ENCODE data around the gene NCAM1.
A peak's percentile ranks its signal among the peaks of the same experiment; 100 is the strongest.

NCAM1 gene

DNA sequence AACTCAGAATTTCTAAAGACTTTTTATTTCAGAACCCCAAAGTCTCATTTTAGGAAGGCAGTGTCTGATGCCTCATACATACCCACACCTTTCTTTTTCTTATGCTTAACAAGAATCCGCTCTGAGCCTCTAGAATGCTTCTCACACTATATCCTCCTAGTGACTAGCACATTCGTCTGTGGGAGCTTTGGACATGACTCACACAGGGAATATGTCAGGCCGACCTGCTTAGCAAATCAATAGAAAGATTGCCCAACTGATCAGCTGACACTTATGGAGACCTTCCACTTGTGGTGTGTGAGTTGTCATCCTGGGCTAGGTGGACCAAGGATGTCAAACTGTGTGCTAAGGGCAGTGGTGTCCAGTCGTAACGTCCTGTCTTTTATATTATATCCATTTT lies 223.3 kb downstream of the NCAM1 start:
- Histone ChIP-seq H3K4me3 (ENCODE audit: low read length) (no peak overlapping the region), H3K79me2 (ENCODE audit: low read length) (no peaks in the 10 kb centered on the region), H4K20me1 (ENCODE audit: insufficient read depth, low read length) (no peaks in the 10 kb centered on the region), H3K4me2 (ENCODE audit: low read depth, low read length) (no peak overlapping the region), H3K27ac (ENCODE audit: low read length) (no peak overlapping the region), H2AFZ (ENCODE audit: low read length) (no peak overlapping the region), H3K9ac (ENCODE audit: low read length) (no peak overlapping the region), H3K4me1 (ENCODE audit: low read length) (peaks cover 64% of the 10 kb centered on the region), H3K9me2 (replicated peaks; ENCODE audit: insufficient read depth, low read length) (no peaks in the 10 kb centered on the region), H3F3A (ENCODE audit: insufficient read depth, low read length) (peaks cover 35% of the 10 kb centered on the region), H3K9me3 (replicated peaks; ENCODE audit: insufficient read depth, low read length) (no peaks in the 10 kb centered on the region), H3K27me3 (replicated peaks; ENCODE audit: insufficient read depth, low read length) (no peaks in the 10 kb centered on the region), H3K36me3 (replicated peaks; ENCODE audit: insufficient read depth, low read length) (no peaks in the 10 kb centered on the region)
- DNase-seq = no peak
- TF ChIP-seq EZH2phosphoT487 (IDR thresholded peaks at IDR 0.05; ENCODE audit: low read length) (no peak), EZH2 (optimal IDR thresholded peaks at IDR 0.05; ENCODE audit: low read depth, low read length) (no peak)
- TF ChIP-seq, protein P1, sequence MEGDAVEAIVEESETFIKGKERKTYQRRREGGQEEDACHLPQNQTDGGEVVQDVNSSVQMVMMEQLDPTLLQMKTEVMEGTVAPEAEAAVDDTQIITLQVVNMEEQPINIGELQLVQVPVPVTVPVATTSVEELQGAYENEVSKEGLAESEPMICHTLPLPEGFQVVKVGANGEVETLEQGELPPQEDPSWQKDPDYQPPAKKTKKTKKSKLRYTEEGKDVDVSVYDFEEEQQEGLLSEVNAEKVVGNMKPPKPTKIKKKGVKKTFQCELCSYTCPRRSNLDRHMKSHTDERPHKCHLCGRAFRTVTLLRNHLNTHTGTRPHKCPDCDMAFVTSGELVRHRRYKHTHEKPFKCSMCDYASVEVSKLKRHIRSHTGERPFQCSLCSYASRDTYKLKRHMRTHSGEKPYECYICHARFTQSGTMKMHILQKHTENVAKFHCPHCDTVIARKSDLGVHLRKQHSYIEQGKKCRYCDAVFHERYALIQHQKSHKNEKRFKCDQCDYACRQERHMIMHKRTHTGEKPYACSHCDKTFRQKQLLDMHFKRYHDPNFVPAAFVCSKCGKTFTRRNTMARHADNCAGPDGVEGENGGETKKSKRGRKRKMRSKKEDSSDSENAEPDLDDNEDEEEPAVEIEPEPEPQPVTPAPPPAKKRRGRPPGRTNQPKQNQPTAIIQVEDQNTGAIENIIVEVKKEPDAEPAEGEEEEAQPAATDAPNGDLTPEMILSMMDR (IDR thresholded peaks at IDR 0.05; ENCODE audit: low read length) = no peak

DNA sequence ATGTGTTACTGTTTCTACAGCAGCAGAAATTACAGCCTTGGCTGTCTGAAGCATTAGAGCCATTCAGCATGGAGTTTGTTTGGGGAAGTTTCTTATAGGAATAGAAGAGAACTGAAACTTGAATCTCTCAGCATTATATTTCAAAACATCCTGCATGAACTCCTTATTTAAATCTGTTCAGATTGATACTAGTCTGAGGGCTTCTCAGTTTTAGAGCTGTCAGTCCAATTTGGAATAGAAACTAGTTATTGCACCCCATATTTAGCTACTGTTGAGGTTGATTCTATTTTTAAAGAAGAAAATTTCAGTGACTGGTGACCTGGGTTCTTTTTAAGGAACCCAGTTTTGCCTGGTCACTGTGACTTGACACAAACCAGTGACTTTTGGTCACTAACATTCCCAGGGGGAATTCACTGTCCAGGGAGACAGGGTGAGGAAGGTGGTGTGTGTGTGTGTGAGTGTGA lies 227.2 kb downstream of the NCAM1 start:
- TF ChIP-seq, protein P1 (IDR thresholded peaks at IDR 0.05; ENCODE audit: low read length) = no peak
- TF ChIP-seq EZH2phosphoT487 (IDR thresholded peaks at IDR 0.05; ENCODE audit: low read length) = no peak
- TF ChIP-seq EZH2 (optimal IDR thresholded peaks at IDR 0.05; ENCODE audit: low read depth, low read length) = no peak
- Histone ChIP-seq H2AFZ (ENCODE audit: low read length) (peak overlapping the region; percentile 23; the same call in 1 of the 2 replicates), H3K36me3 (replicated peaks; ENCODE audit: insufficient read depth, low read length) (no peaks in the 10 kb centered on the region), H3K4me2 (ENCODE audit: low read depth, low read length) (peak overlapping the region; percentile 75), H3K4me1 (ENCODE audit: low read length) (peaks cover 48% of the 10 kb centered on the region), H3K9me3 (replicated peaks; ENCODE audit: insufficient read depth, low read length) (no peaks in the 10 kb centered on the region), H3K9ac (ENCODE audit: low read length) (peak overlapping the region; percentile 54), H3K27me3 (replicated peaks; ENCODE audit: insufficient read depth, low read length) (no peaks in the 10 kb centered on the region), H3F3A (ENCODE audit: insufficient read depth, low read length) (peaks cover 18% of the 10 kb centered on the region), H3K4me3 (ENCODE audit: low read length) (peak overlapping the region; percentile 36), H3K27ac (ENCODE audit: low read length) (peak overlapping the region; percentile 83), H3K79me2 (ENCODE audit: low read length) (no peaks in the 10 kb centered on the region), H4K20me1 (ENCODE audit: insufficient read depth, low read length) (no peaks in the 10 kb centered on the region), H3K9me2 (replicated peaks; ENCODE audit: insufficient read depth, low read length) (no peaks in the 10 kb centered on the region)
- DNase-seq = peak; percentile 80

DNA sequence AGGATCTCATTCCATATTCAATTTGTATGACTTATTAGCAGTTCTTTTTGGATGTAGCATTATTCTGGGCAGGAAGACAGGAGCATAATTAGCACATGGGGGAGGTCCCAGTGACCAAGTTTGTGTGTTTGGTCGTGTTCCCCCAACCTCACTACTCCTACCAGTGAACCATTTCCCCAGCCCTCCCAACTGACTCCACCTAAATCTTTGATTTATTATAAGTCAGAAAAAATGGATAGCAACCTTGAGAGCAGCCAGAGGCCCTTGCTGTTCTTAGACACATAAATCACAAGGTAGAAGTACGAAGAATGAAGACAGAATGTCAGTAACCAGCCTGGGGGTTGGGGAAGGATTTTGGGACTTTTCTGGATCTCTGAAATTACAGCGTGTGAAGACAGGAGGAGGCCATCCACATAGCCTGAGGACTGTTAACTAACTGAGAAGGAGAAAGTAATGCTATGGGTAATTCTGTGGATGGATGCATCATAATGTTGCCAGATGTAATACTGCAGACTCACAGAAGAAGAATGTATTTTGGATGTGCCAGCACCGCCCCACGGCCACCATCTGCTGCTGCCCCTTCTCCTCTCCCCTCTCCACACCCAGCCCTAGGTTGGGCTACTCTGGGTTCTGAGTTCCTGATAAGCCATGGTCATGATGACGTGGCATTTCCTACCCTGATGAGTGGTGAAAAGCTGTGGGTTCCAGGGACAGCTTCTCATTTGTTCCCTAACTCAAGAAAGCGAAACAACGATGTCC lies 228.9 kb downstream of the NCAM1 start:
- DNase-seq = no peak
- no peaks in the 10 kb centered on the region for H3K9me2 ChIP-seq (replicated peaks; ENCODE audit: insufficient read depth, low read length)

More for the DNA sequence above, 228.9 kb downstream of the NCAM1 start:
- no peak overlapping the region for H3K9ac ChIP-seq (ENCODE audit: low read length)
- no peak overlapping the region for H3K4me2 ChIP-seq (ENCODE audit: low read depth, low read length)
- no peaks in the 10 kb centered on the region for H3K9me3 ChIP-seq (replicated peaks; ENCODE audit: insufficient read depth, low read length)
- TF ChIP-seq EZH2 (optimal IDR thresholded peaks at IDR 0.05; ENCODE audit: low read depth, low read length) (no peak), EZH2phosphoT487 (IDR thresholded peaks at IDR 0.05; ENCODE audit: low read length) (no peak)
- TF ChIP-seq, protein P1 (IDR thresholded peaks at IDR 0.05; ENCODE audit: low read length) = no peak
- peaks cover 51% of the 10 kb centered on the region for H3K4me1 ChIP-seq (ENCODE audit: low read length)
- no peak overlapping the region for H3K27ac ChIP-seq (ENCODE audit: low read length)
- no peak overlapping the region for H3K4me3 ChIP-seq (ENCODE audit: low read length)
- H3K36me3 ChIP-seq (replicated peaks; ENCODE audit: insufficient read depth, low read length) = no peaks in the 10 kb centered on the region
- H3F3A ChIP-seq (ENCODE audit: insufficient read depth, low read length) = peaks cover 18% of the 10 kb centered on the region
- H4K20me1 ChIP-seq (ENCODE audit: insufficient read depth, low read length) = no peaks in the 10 kb centered on the region
- no peaks in the 10 kb centered on the region for H3K27me3 ChIP-seq (replicated peaks; ENCODE audit: insufficient read depth, low read length)
- H2AFZ ChIP-seq (ENCODE audit: low read length) = no peak overlapping the region; the same call in 1 of the 2 replicates
- no peaks in the 10 kb centered on the region for H3K79me2 ChIP-seq (ENCODE audit: low read length)
